Activated naive CD8-positive, alpha-beta T cell treated with anti-CD3 and anti-CD28 coated beads for 36 hours (primary cell): ENCODE results near the gene C17orf107. TPM values are rescaled to one million over a fixed set of nuclear protein-coding genes. Genes with fewer than 3 reads are reported as not detected.
"Not testable (repeated sequence)": the region's sequence is repeated elsewhere in the genome, so short reads cannot be mapped to it uniquely, and the experiment has no call there.

Source experiments
- DNase-seq: peaks from one replicate; pipeline ENCODE4 v3.0.0; 2021
- H3K27ac Mint-ChIP-seq: one replicate; pipeline ENCODE4 v1.8.0; 2022; ENCODE audit warnings: mild to moderate bottlenecking, moderate library complexity, mixed read lengths
- H3K27me3 Mint-ChIP-seq: one replicate; pipeline ENCODE4 v1.8.0; 2022; ENCODE audit warnings: mild to moderate bottlenecking, mixed read lengths
- H3K36me3 Mint-ChIP-seq: one replicate; pipeline ENCODE4 v1.8.0; 2021; ENCODE audit warnings: mild to moderate bottlenecking, mixed read lengths
- H3K4me1 Mint-ChIP-seq: one replicate; pipeline ENCODE4 v1.8.0; 2021; ENCODE audit warnings: mixed read lengths
- H3K4me3 Mint-ChIP-seq: one replicate; pipeline ENCODE4 v1.8.0; 2022; ENCODE audit warnings: mild to moderate bottlenecking, moderate library complexity, mixed read lengths
- H3K9me3 Mint-ChIP-seq: one replicate; pipeline ENCODE4 v1.8.0; 2022; ENCODE audit warnings: mixed read lengths
- total RNA-seq, 2 experiments: library from RNA; stranded (reverse); gene quantifications; one replicate each; pipeline ENCODE4 v1.2.3, GENCODE V29; 2021

The C17orf107 gene
- total RNA-seq, 2 experiments from 2014 or later, result 2.2 to 2.3 TPM

- Mint-ChIP-seq H3K4me1 (peaks cover 2% of the 10 kb centered on the region), H3K9me3 (no peaks in the 10 kb centered on the region), H3K4me3 (no peak overlapping the region), H3K27ac (no peak overlapping the region), H3K36me3 (peaks cover 3% of the 10 kb centered on the region), H3K27me3 (no peaks in the 10 kb centered on the region)
- DNase-seq, result no peak
These were observed 38.3 kb upstream of the C17orf107 start for GRCh38 chr17:4861052-4861451.

GRCh38 chr17:4862720-4863119 is 36.6 kb upstream of the C17orf107 start:
- H3K27me3 Mint-ChIP-seq, result no peaks in the 10 kb centered on the region

GRCh38 chr17:4863321-4863720 is 36.0 kb upstream of the C17orf107 start:
- Mint-ChIP-seq H3K27ac (no peak overlapping the region), H3K9me3 (no peaks in the 10 kb centered on the region), H3K27me3 (no peaks in the 10 kb centered on the region), H3K36me3 (no peaks in the 10 kb centered on the region), H3K4me1 (peaks cover 2% of the 10 kb centered on the region), H3K4me3 (no peak overlapping the region)
- DNase-seq, result no peak

More at GRCh38 chr17:4862720-4863119, 36.6 kb upstream of the C17orf107 start:
- no peaks in the 10 kb centered on the region for H3K36me3 Mint-ChIP-seq
- DNase-seq, result no peak
- H3K4me1 Mint-ChIP-seq, result peaks cover 2% of the 10 kb centered on the region
- no peaks in the 10 kb centered on the region for H3K9me3 Mint-ChIP-seq
- no peak overlapping the region for H3K4me3 Mint-ChIP-seq
- H3K27ac Mint-ChIP-seq, result no peak overlapping the region

GRCh38 chr17:4867535-4867934 is 31.8 kb upstream of the C17orf107 start:
- H3K36me3 Mint-ChIP-seq, DNase-seq, H3K27me3 Mint-ChIP-seq, H3K4me1 Mint-ChIP-seq, H3K9me3 Mint-ChIP-seq, H3K27ac Mint-ChIP-seq, H3K4me3 Mint-ChIP-seq: not testable (repeated sequence)

- not testable (repeated sequence) for H3K27me3 Mint-ChIP-seq, DNase-seq, H3K4me3 Mint-ChIP-seq, H3K27ac Mint-ChIP-seq, H3K36me3 Mint-ChIP-seq, H3K9me3 Mint-ChIP-seq, H3K4me1 Mint-ChIP-seq
These were observed 30.0 kb upstream of the C17orf107 start for GRCh38 chr17:4869058-4869998.

- H3K27me3 Mint-ChIP-seq, result no peaks in the 10 kb centered on the region
- H3K27ac Mint-ChIP-seq, result no peak overlapping the region
- H3K4me3 Mint-ChIP-seq, result no peak overlapping the region
- no peaks in the 10 kb centered on the region for H3K4me1 Mint-ChIP-seq
- H3K9me3 Mint-ChIP-seq, result no peaks in the 10 kb centered on the region
- peaks cover 3% of the 10 kb centered on the region for H3K36me3 Mint-ChIP-seq
- DNase-seq, result no peak
These were observed 28.5 kb upstream of the C17orf107 start for GRCh38 chr17:4870855-4871254.

- no peak overlapping the region for H3K4me3 Mint-ChIP-seq
These were observed 26.6 kb upstream of the C17orf107 start for GRCh38 chr17:4872786-4873185.

GRCh38 chr17:4877089-4877488 is 22.2 kb upstream of the C17orf107 start:
- no peaks in the 10 kb centered on the region for H3K27me3 Mint-ChIP-seq
- DNase-seq, result no peak
- no peaks in the 10 kb centered on the region for H3K4me1 Mint-ChIP-seq
- H3K4me3 Mint-ChIP-seq, result no peak overlapping the region
- no peaks in the 10 kb centered on the region for H3K9me3 Mint-ChIP-seq
- H3K36me3 Mint-ChIP-seq, result peaks cover 3% of the 10 kb centered on the region
- H3K27ac Mint-ChIP-seq, result no peak overlapping the region

More at GRCh38 chr17:4872786-4873185, 26.6 kb upstream of the C17orf107 start:
- DNase-seq, result no peak
- Mint-ChIP-seq H3K4me1 (no peaks in the 10 kb centered on the region), H3K36me3 (peaks cover 3% of the 10 kb centered on the region), H3K27me3 (no peaks in the 10 kb centered on the region), H3K27ac (no peak overlapping the region), H3K9me3 (no peaks in the 10 kb centered on the region)

GRCh38 chr17:4879601-4880000 is 19.7 kb upstream of the C17orf107 start:
- no peaks in the 10 kb centered on the region for H3K9me3 Mint-ChIP-seq
- no peak for DNase-seq
- H3K27ac Mint-ChIP-seq, result no peak overlapping the region
- H3K36me3 Mint-ChIP-seq, result peaks cover 3% of the 10 kb centered on the region
- no peaks in the 10 kb centered on the region for H3K4me1 Mint-ChIP-seq
- H3K4me3 Mint-ChIP-seq, result no peak overlapping the region
- no peaks in the 10 kb centered on the region for H3K27me3 Mint-ChIP-seq

- DNase-seq, result no peak
- peaks cover 2% of the 10 kb centered on the region for H3K36me3 Mint-ChIP-seq
- H3K9me3 Mint-ChIP-seq, result no peaks in the 10 kb centered on the region
- no peaks in the 10 kb centered on the region for H3K27me3 Mint-ChIP-seq
- no peak overlapping the region for H3K27ac Mint-ChIP-seq
- no peaks in the 10 kb centered on the region for H3K4me1 Mint-ChIP-seq
- H3K4me3 Mint-ChIP-seq, result no peak overlapping the region
These were observed 18.5 kb upstream of the C17orf107 start for GRCh38 chr17:4880857-4881256.

GRCh38 chr17:4881761-4882555 is 17.4 kb upstream of the C17orf107 start:
- H3K4me3 Mint-ChIP-seq, result no peak overlapping the region
- no peak overlapping the region for H3K27ac Mint-ChIP-seq
- H3K36me3 Mint-ChIP-seq, result peaks cover 4% of the 10 kb centered on the region
- H3K4me1 Mint-ChIP-seq, result no peaks in the 10 kb centered on the region
- H3K9me3 Mint-ChIP-seq, result no peaks in the 10 kb centered on the region
- no peaks in the 10 kb centered on the region for H3K27me3 Mint-ChIP-seq
- peak; percentile 62 for DNase-seq

GRCh38 chr17:4884489-4884888 is 14.8 kb upstream of the C17orf107 start:
- DNase-seq, result no peak
- Mint-ChIP-seq H3K27me3 (no peaks in the 10 kb centered on the region), H3K4me1 (no peaks in the 10 kb centered on the region), H3K4me3 (no peak overlapping the region), H3K9me3 (no peaks in the 10 kb centered on the region), H3K36me3 (peaks cover 8% of the 10 kb centered on the region), H3K27ac (no peak overlapping the region)

GRCh38 chr17:4886830-4887229 is 12.5 kb upstream of the C17orf107 start:
- Mint-ChIP-seq H3K36me3 (peaks cover 10% of the 10 kb centered on the region), H3K9me3 (no peaks in the 10 kb centered on the region), H3K4me1 (no peaks in the 10 kb centered on the region), H3K27ac (no peak overlapping the region), H3K27me3 (no peaks in the 10 kb centered on the region), H3K4me3 (no peak overlapping the region)
- DNase-seq, result no peak

GRCh38 chr17:4887581-4887980 is 11.8 kb upstream of the C17orf107 start:
- Mint-ChIP-seq H3K27me3 (no peaks in the 10 kb centered on the region), H3K9me3 (no peaks in the 10 kb centered on the region), H3K4me3 (no peak overlapping the region), H3K27ac (no peak overlapping the region), H3K36me3 (peaks cover 10% of the 10 kb centered on the region), H3K4me1 (no peaks in the 10 kb centered on the region)
- DNase-seq, result no peak
